ENCODE results near the gene CCDC12. TPM values are rescaled to one million over a fixed set of nuclear protein-coding genes. Genes with fewer than 3 reads are reported as not detected.

The CCDC12 gene
- total and polyA plus RNA-seq, 4 donors: 34.2 to 129 (median 70.0) TPM

- Histone ChIP-seq H3K9me3 (ENCODE audit: control insufficient read depth in 4 of 4, insufficient read depth in 3 of 4, low read length in 3 of 4) (no peaks in the 10 kb centered on the region), H3K36me3 (ENCODE audit: control insufficient read depth in 4 of 4, insufficient read depth in 4 of 4, low read length in 4 of 4) (peaks cover 0 to 20% (median 10%) of the 10 kb centered on the region in 4 donors), H3K9ac (ENCODE audit: insufficient read depth in 1 of 2, low read length in 2 of 2) (no peak overlapping the region), H3K27ac (ENCODE audit: low read depth in 1 of 2, low read length in 1 of 2) (peak overlapping the region; percentile 87 to 89), H3K4me1 (ENCODE audit: control insufficient read depth in 5 of 5, insufficient read depth in 5 of 5, low read length in 5 of 5) (peaks cover 5 to 54% (median 41%) of the 10 kb centered on the region in 5 donors), H3K4me3 (no peak overlapping the region), H3K27me3 (ENCODE audit: control insufficient read depth in 3 of 3, insufficient read depth in 3 of 3, low read length in 2 of 3) (no peaks in the 10 kb centered on the region)
- DNase-seq (peak in 2 of 3 donors; percentile 40 to 57), ATAC-seq (ENCODE audit: insufficient read depth, low FRiP score) (peak; percentile 5)
- WGBS, 2 donors: 60 to 79% methylated on average over 12 of the region's 12 CpGs
- TF ChIP-seq CTCF (IDR thresholded peaks at IDR 0.05; ENCODE audit: control extremely low read depth, extremely low read depth): no peak
Observed at GRCh38 chr3:46943237-46944187, 33.0 kb downstream of the CCDC12 start.

- WGBS, 2 donors: 75 to 82% methylated on average over 12 of the region's 12 CpGs
- peak overlapping the region; percentile 87 to 89 for H3K27ac ChIP-seq (ENCODE audit: low read depth in 1 of 2, low read length in 1 of 2)
- TF ChIP-seq CTCF (IDR thresholded peaks at IDR 0.05; ENCODE audit: control extremely low read depth, extremely low read depth): no peak
- ATAC-seq (ENCODE audit: insufficient read depth, low FRiP score): no peak
- peaks cover 0 to 48% (median 34%) of the 10 kb centered on the region in 5 donors for H3K4me1 ChIP-seq (ENCODE audit: control insufficient read depth in 5 of 5, insufficient read depth in 5 of 5, low read length in 5 of 5)
- no peak overlapping the region for H3K9ac ChIP-seq (ENCODE audit: insufficient read depth in 1 of 2, low read length in 2 of 2)
- no peaks in the 10 kb centered on the region for H3K9me3 ChIP-seq (ENCODE audit: control insufficient read depth in 4 of 4, insufficient read depth in 3 of 4, low read length in 3 of 4)
- H3K4me3 ChIP-seq: no peak overlapping the region
- H3K27me3 ChIP-seq (ENCODE audit: control insufficient read depth in 3 of 3, insufficient read depth in 3 of 3, low read length in 2 of 3): no peaks in the 10 kb centered on the region
- no peak for DNase-seq
- H3K36me3 ChIP-seq (ENCODE audit: control insufficient read depth in 4 of 4, insufficient read depth in 4 of 4, low read length in 4 of 4): peaks cover 0 to 20% (median 11%) of the 10 kb centered on the region in 4 donors
Observed at GRCh38 chr3:46942481-46943236, 33.9 kb downstream of the CCDC12 start.

GRCh38 chr3:46942076-46942475 is 34.5 kb downstream of the CCDC12 start:
- 86 to 92% methylated on average over 7 of the region's 7 CpGs for WGBS, 2 donors
- no peak overlapping the region for H3K4me3 ChIP-seq
- TF ChIP-seq CTCF (IDR thresholded peaks at IDR 0.05; ENCODE audit: control extremely low read depth, extremely low read depth): no peak
- ATAC-seq (ENCODE audit: insufficient read depth, low FRiP score) (no peak), DNase-seq (no peak)
- no peaks in the 10 kb centered on the region for H3K27me3 ChIP-seq (ENCODE audit: control insufficient read depth in 3 of 3, insufficient read depth in 3 of 3, low read length in 2 of 3)
- H3K9ac ChIP-seq (ENCODE audit: insufficient read depth in 1 of 2, low read length in 2 of 2): no peak overlapping the region
- H3K27ac ChIP-seq (ENCODE audit: low read depth in 1 of 2, low read length in 1 of 2): peak overlapping the region; percentile 55 to 89
- peaks cover 0 to 48% (median 28%) of the 10 kb centered on the region in 5 donors for H3K4me1 ChIP-seq (ENCODE audit: control insufficient read depth in 5 of 5, insufficient read depth in 5 of 5, low read length in 5 of 5)
- peaks cover 0 to 20% (median 10%) of the 10 kb centered on the region in 4 donors for H3K36me3 ChIP-seq (ENCODE audit: control insufficient read depth in 4 of 4, insufficient read depth in 4 of 4, low read length in 4 of 4)
- no peaks in the 10 kb centered on the region for H3K9me3 ChIP-seq (ENCODE audit: control insufficient read depth in 4 of 4, insufficient read depth in 3 of 4, low read length in 3 of 4)
